Endodermal cell (in vitro differentiated cells): ENCODE data around the gene NR1H4. TPM values are rescaled to one million over a fixed set of nuclear protein-coding genes. Genes with fewer than 3 reads are reported as not detected.

Source experiments
- DNase-seq: peaks from one replicate; pipeline ENCODE4 v3.0.0-alpha.2; 2017
- H3K27ac ChIP-seq: 2 replicates; pipeline ENCODE4 v1.5.1; 2013; ENCODE audit warnings: mild to moderate bottlenecking, low read depth, low read length, moderate library complexity
- H3K27me3 ChIP-seq: 2 replicates; pipeline ENCODE4 v1.6.1; 2013; ENCODE audit warnings: mild to moderate bottlenecking, low read length, moderate library complexity; ENCODE audit not compliant: insufficient read depth, control insufficient read depth, poor library complexity, severe bottlenecking
- H3K36me3 ChIP-seq: 2 replicates; pipeline ENCODE4 v1.7.0; 2013; ENCODE audit warnings: mild to moderate bottlenecking, low read length, moderate library complexity; ENCODE audit not compliant: control insufficient read depth, insufficient read depth
- H3K4me1 ChIP-seq: one replicate; pipeline ENCODE4 v1.7.0; 2013; ENCODE audit warnings: low read length; ENCODE audit not compliant: control insufficient read depth, insufficient read depth
- H3K4me3 ChIP-seq: 2 replicates; pipeline ENCODE4 v1.5.1; 2013; ENCODE audit warnings: mild to moderate bottlenecking, low read length, moderate library complexity
- H3K9ac ChIP-seq: 2 replicates; pipeline ENCODE4 v1.6.1; 2013; ENCODE audit warnings: mild to moderate bottlenecking, low read length, moderate library complexity; ENCODE audit not compliant: poor library complexity, severe bottlenecking; ENCODE audit errors: extremely low read depth
- H3K9me3 ChIP-seq: 2 replicates; pipeline ENCODE4 v1.6.1; 2013; ENCODE audit warnings: mild to moderate bottlenecking, low read length, moderate library complexity; ENCODE audit not compliant: control insufficient read depth
- H3K27ac Mint-ChIP-seq: 2 replicates; pipeline ENCODE4 v1.8.0; 2020; ENCODE audit warnings: mixed read lengths
- H3K27me3 Mint-ChIP-seq: 2 replicates; pipeline ENCODE4 v1.8.0; 2021; ENCODE audit warnings: mild to moderate bottlenecking, mixed read lengths; ENCODE audit not compliant: insufficient read depth
- H3K36me3 Mint-ChIP-seq: 2 replicates; pipeline ENCODE4 v1.8.0; 2020; ENCODE audit warnings: low read depth, mixed read lengths
- H3K4me1 Mint-ChIP-seq: 2 replicates; pipeline ENCODE4 v1.8.0; 2020; ENCODE audit warnings: mixed read lengths
- H3K4me3 Mint-ChIP-seq: 2 replicates; pipeline ENCODE4 v1.8.0; 2020; ENCODE audit warnings: mild to moderate bottlenecking, moderate library complexity, mixed read lengths
- H3K9me3 Mint-ChIP-seq: 2 replicates; pipeline ENCODE4 v1.8.0; 2020; ENCODE audit warnings: mild to moderate bottlenecking, mixed read lengths
- WGBS, 2 experiments: methylation state at CpG; one replicate each; pipeline versions ENCODE4 v1.1.5 to v1.1.7; 2013; ENCODE audit warnings: missing lambda C conversion rate in 2 of 2, mixed read lengths in 1 of 2; ENCODE audit not compliant: insufficient coverage in 1 of 2, insufficient read length in 1 of 2; 5-methylcytosine and 5-hydroxymethylcytosine counted together
- total RNA-seq, 2 donors: library from RNA; stranded (reverse); fragmentation: NEBNext Ultra II Directional in 1 of 2; extraction: Animal tissue kit (Norgen Biotek cat#: 25700) in 1 of 2; gene quantifications; 2 replicates in 1 of 2; 3 replicates in 1 of 2; pipeline ENCODE4 v1.2.1, GENCODE V29; 2021
- TF ChIP-seq, protein P1 (sequence below): fragments of 200-600 bp; sonication (generic); conservative IDR thresholded peaks from 2 replicates; pipeline ENCODE4 v1.5.0; 2021; ENCODE audit warnings: antibody characterized with exemption, mild to moderate bottlenecking

Gene NR1H4
- total RNA-seq, 2 donors from 2014 or later = not detected

DNA sequence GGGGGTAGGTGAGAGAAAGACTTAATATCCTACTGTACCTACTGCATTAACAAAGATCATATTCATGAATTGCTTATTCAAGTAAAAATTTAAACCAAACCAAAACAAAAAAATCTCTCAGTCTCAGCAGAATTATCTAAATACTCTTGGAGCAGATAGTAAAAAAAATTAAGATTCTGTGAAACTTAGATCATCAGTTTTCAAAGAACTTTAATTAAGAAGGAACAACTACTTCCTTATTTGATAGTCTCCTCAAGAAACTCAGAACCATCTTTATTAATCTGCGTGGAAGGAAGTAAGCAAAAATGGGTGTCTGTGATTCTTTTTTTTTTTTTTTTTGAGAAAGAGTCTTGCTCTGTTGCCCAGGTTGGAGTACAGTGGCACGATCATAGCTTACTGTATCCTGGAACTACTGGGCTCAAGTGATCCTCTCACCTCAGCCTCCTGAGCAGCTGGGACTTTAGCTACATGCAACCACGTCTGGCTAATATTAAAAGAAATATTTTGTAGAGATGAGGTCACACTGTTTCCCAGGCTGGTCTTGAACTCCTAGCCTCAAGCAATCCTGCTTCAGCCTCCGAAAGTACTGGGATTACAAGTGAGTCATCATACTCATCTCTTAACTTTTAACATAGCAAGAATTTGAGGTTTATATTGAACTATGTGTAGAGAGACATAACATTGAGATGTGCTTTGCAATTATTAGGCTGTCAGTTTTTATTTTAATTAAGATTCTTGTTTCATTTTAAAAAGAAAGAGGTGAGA, 137.2 kb downstream of the NR1H4 start:
- Mint-ChIP-seq H3K4me3 (no peak overlapping the region), H3K9me3 (no peaks in the 10 kb centered on the region), H3K27ac (no peak overlapping the region), H3K27me3 (no peaks in the 10 kb centered on the region), H3K36me3 (peaks cover 24% of the 10 kb centered on the region), H3K4me1 (no peaks in the 10 kb centered on the region)
- no peaks in the 10 kb centered on the region for H3K36me3 ChIP-seq
- 93% methylated on average over 4 of the region's 4 CpGs; no CpG with 5 or more reads in 1 of the 2 experiments for WGBS, 2 experiments
- no peak overlapping the region for H3K27ac ChIP-seq
- H3K4me3 ChIP-seq = no peak overlapping the region
- H3K9ac ChIP-seq = no peak overlapping the region
- H3K9me3 ChIP-seq = no peaks in the 10 kb centered on the region
- no peaks in the 10 kb centered on the region for H3K27me3 ChIP-seq
- DNase-seq = no peak
- no peaks in the 10 kb centered on the region for H3K4me1 ChIP-seq
- TF ChIP-seq, protein P1, sequence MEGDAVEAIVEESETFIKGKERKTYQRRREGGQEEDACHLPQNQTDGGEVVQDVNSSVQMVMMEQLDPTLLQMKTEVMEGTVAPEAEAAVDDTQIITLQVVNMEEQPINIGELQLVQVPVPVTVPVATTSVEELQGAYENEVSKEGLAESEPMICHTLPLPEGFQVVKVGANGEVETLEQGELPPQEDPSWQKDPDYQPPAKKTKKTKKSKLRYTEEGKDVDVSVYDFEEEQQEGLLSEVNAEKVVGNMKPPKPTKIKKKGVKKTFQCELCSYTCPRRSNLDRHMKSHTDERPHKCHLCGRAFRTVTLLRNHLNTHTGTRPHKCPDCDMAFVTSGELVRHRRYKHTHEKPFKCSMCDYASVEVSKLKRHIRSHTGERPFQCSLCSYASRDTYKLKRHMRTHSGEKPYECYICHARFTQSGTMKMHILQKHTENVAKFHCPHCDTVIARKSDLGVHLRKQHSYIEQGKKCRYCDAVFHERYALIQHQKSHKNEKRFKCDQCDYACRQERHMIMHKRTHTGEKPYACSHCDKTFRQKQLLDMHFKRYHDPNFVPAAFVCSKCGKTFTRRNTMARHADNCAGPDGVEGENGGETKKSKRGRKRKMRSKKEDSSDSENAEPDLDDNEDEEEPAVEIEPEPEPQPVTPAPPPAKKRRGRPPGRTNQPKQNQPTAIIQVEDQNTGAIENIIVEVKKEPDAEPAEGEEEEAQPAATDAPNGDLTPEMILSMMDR = no peak

DNA sequence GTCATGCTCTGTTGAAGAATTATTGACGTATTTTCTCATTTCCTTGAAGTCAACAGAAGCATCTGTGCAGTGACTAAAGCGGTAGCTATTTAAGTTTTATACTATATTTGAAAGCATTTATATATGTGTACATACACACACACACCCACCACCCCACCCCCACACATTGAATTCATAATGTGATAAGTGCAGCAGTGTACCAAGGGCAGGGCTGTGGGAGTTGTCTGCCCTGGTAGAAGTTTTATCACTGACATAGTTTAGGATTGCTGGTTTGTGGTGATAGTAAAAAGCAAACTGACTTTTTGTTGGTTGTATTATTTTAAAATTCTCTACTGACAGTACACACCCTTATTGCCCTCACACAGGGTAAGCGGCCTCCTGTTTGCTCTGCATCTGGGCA, 138.9 kb downstream of the NR1H4 start:
- Histone ChIP-seq H3K9ac (no peak overlapping the region), H3K9me3 (no peaks in the 10 kb centered on the region), H3K36me3 (no peaks in the 10 kb centered on the region), H3K27me3 (no peaks in the 10 kb centered on the region), H3K27ac (no peak overlapping the region), H3K4me1 (no peaks in the 10 kb centered on the region), H3K4me3 (no peak overlapping the region)
- WGBS, 2 experiments = 92% methylated on average over 2 of the region's 3 CpGs; no CpG with 5 or more reads in 1 of the 2 experiments
- no peak for DNase-seq
- TF ChIP-seq, protein P1 = no peak
- Mint-ChIP-seq H3K27ac (no peak overlapping the region), H3K4me1 (no peaks in the 10 kb centered on the region), H3K36me3 (peaks cover 20% of the 10 kb centered on the region), H3K9me3 (no peaks in the 10 kb centered on the region), H3K4me3 (no peak overlapping the region), H3K27me3 (no peaks in the 10 kb centered on the region)

Other genes starting within 250 kb of the NR1H4 start
- 1 to 10 TPM; 4.8 to 7.3 TPM for gene DEPDC4, start 206.8 kb upstream of the NR1H4 start, total RNA-seq
- gene SCYL2, start 206.7 kb upstream of the NR1H4 start, total RNA-seq = 10 to 100 TPM; 54.5 to 59.6 TPM
- under 1 TPM in 1 of 2 donors, not detected in 1; 0.40 TPM for gene SLC17A8, start 116.8 kb upstream of the NR1H4 start, total RNA-seq
- gene GAS2L3, start 99.8 kb downstream of the NR1H4 start, total RNA-seq = 10 to 100 TPM; 13.5 to 26.8 TPM